SU-DHL-6 (cell line): ENCODE data around the gene MTPN.
A peak's percentile ranks its signal among the peaks of the same experiment; 100 is the strongest.

ENCODE experiments used
- H2AFZ ChIP-seq: fragments of 200-600 bp; sonication (generic); 2 replicates; pipeline ENCODE4 v1.6.1; 2014; ENCODE audit warnings: low read depth, mild to moderate bottlenecking, moderate library complexity, mixed read lengths, antibody characterized with exemption, low read length; ENCODE audit not compliant: severe bottlenecking
- H3F3A ChIP-seq: fragments of 200-600 bp; shearing (Covaris generic); 2 replicates; pipeline ENCODE4 v1.6.0; 2016; ENCODE audit warnings: antibody characterized with exemption, mild to moderate bottlenecking; ENCODE audit not compliant: insufficient read depth
- H3K27ac ChIP-seq: fragments of 200-600 bp; sonication (generic); 2 replicates; pipeline ENCODE4 v1.5.1; 2016; ENCODE audit warnings: low read depth, mild to moderate bottlenecking, low read length, moderate library complexity, mixed read lengths
- H3K27me3 ChIP-seq: fragments of 200-600 bp; sonication (generic), shearing (Covaris generic); 2 replicates; pipeline ENCODE4 v1.6.0; 2014; ENCODE audit warnings: mild to moderate bottlenecking, low read length
- H3K36me3 ChIP-seq: fragments of 200-600 bp; sonication (generic); 2 replicates; pipeline ENCODE4 v1.6.1; 2014; ENCODE audit warnings: mild to moderate bottlenecking, low read length, mixed read lengths
- H3K4me2 ChIP-seq: fragments of 300-600, 200-600 bp; shearing (Covaris generic), sonication (generic); 2 replicates; pipeline ENCODE4 v1.6.0; 2014; ENCODE audit warnings: low read length, low read depth, mild to moderate bottlenecking; ENCODE audit not compliant: poor library complexity, severe bottlenecking
- H3K4me3 ChIP-seq: fragments of 200-600 bp; sonication (generic); 2 replicates; pipeline ENCODE4 v1.5.1; 2014; ENCODE audit warnings: antibody characterized with exemption, low read length, mild to moderate bottlenecking, mixed read lengths; ENCODE audit not compliant: insufficient read depth, poor library complexity, severe bottlenecking
- H3K79me2 ChIP-seq: fragments of 200-600 bp; sonication (generic); 2 replicates; pipeline ENCODE4 v1.6.1; 2014; ENCODE audit warnings: mild to moderate bottlenecking, low read length, moderate library complexity; ENCODE audit not compliant: insufficient read depth
- H3K9ac ChIP-seq: fragments of 200-600 bp; sonication (generic); 2 replicates; pipeline ENCODE4 v1.7.0; 2014; ENCODE audit warnings: mild to moderate bottlenecking, low read length
- H3K9me2 ChIP-seq: fragments of 200-600 bp; sonication (generic); replicated peaks from 2 replicates; pipeline ENCODE4 v1.6.1; 2014; ENCODE audit warnings: low read length; ENCODE audit not compliant: insufficient read depth
- H3K9me3 ChIP-seq: fragments of 200-600 bp; sonication (generic); 2 replicates; pipeline ENCODE4 v1.6.1; 2014; ENCODE audit warnings: low read length, mixed read lengths; ENCODE audit not compliant: insufficient read depth
- H4K20me1 ChIP-seq: fragments of 200-600 bp; sonication (generic); 2 replicates; pipeline ENCODE4 v1.6.1; 2014; ENCODE audit warnings: low read depth, mild to moderate bottlenecking, antibody characterized with exemption, low read length, moderate library complexity, mixed read lengths
- EZH2phosphoT487 ChIP-seq: fragments of 200-600 bp; sonication (generic), shearing (Covaris generic); conservative IDR thresholded peaks from 2 replicates; pipeline ENCODE4 v1.6.1; 2018; ENCODE audit warnings: mild to moderate bottlenecking, antibody characterized with exemption, low read length, moderate library complexity, mixed read lengths
- TF ChIP-seq, protein P1 (sequence below): fragments of 200-600 bp; sonication (generic); IDR thresholded peaks from one replicate; pipeline ENCODE4 v1.5.1; 2017; ENCODE audit warnings: antibody characterized with exemption, mild to moderate bottlenecking, low read length, moderate library complexity; ENCODE audit not compliant: insufficient read depth, poor library complexity, severe bottlenecking

Gene MTPN

GRCh38 chr7:136009488-136010079 is 32.4 kb upstream of the MTPN start:
- no peaks in the 10 kb centered on the region for H3K79me2 ChIP-seq
- no peak overlapping the region for H2AFZ ChIP-seq
- H3K27me3 ChIP-seq, result no peaks in the 10 kb centered on the region
- H3K9me3 ChIP-seq, result no peaks in the 10 kb centered on the region
- no peak overlapping the region for H3K4me3 ChIP-seq
- no peaks in the 10 kb centered on the region for H4K20me1 ChIP-seq
- H3K9ac ChIP-seq, result no peak overlapping the region
- H3K27ac ChIP-seq, result no peak overlapping the region
- no peak overlapping the region for H3K4me2 ChIP-seq
- H3K36me3 ChIP-seq, result no peaks in the 10 kb centered on the region
- TF ChIP-seq EZH2phosphoT487, result no peak
- TF ChIP-seq, protein P1, sequence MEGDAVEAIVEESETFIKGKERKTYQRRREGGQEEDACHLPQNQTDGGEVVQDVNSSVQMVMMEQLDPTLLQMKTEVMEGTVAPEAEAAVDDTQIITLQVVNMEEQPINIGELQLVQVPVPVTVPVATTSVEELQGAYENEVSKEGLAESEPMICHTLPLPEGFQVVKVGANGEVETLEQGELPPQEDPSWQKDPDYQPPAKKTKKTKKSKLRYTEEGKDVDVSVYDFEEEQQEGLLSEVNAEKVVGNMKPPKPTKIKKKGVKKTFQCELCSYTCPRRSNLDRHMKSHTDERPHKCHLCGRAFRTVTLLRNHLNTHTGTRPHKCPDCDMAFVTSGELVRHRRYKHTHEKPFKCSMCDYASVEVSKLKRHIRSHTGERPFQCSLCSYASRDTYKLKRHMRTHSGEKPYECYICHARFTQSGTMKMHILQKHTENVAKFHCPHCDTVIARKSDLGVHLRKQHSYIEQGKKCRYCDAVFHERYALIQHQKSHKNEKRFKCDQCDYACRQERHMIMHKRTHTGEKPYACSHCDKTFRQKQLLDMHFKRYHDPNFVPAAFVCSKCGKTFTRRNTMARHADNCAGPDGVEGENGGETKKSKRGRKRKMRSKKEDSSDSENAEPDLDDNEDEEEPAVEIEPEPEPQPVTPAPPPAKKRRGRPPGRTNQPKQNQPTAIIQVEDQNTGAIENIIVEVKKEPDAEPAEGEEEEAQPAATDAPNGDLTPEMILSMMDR, result peak; percentile 58
- H3K9me2 ChIP-seq, result no peaks in the 10 kb centered on the region
- H3F3A ChIP-seq, result no peaks in the 10 kb centered on the region

DNA sequence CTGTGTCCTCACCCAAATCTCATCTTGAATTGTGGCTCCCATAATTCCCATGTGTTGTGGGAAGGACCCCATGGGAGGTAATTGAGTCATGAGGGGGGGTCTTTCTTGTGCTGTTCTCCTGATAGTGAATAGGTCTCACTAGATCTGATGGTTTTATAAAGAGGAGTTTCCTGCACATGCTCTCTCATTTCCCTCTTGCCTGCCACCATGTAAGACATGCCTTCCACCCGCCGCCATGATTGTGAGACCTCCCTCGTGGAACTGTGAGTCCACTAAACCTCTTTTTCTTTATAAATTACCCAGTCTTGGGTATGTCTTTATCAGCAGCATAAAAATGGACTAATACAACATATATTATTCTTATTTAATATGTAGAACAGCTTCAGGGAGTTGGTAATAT is 29.0 kb upstream of the MTPN start:
- Histone ChIP-seq H2AFZ (no peak overlapping the region), H3K4me2 (no peak overlapping the region), H3K36me3 (no peaks in the 10 kb centered on the region), H3K27me3 (no peaks in the 10 kb centered on the region), H3K9me3 (no peaks in the 10 kb centered on the region), H4K20me1 (no peaks in the 10 kb centered on the region), H3K79me2 (no peaks in the 10 kb centered on the region), H3K27ac (no peak overlapping the region), H3K9me2 (no peaks in the 10 kb centered on the region), H3K9ac (no peak overlapping the region), H3K4me3 (no peak overlapping the region), H3F3A (no peaks in the 10 kb centered on the region)
- TF ChIP-seq, protein P1, result no peak
- TF ChIP-seq EZH2phosphoT487, result no peak

DNA sequence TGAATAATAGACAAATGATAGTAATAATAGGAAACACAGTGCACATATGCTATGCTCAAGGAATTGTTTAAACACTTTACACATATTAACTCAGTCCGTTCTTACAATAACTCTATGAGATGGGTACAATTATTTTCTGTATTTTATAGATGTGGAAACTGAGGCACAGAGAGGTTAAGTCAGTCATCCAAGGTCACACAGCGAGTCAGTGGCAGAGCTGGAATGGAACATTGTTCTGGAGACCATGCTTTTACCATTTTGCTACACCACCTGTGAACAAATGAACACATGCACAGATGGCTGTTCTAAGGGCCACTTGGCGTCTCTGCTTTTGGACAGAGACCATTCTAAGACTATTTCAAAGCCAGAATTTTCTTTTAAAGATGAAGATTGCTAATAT is 26.9 kb upstream of the MTPN start:
- Histone ChIP-seq H3K4me3 (no peak overlapping the region), H3K36me3 (no peaks in the 10 kb centered on the region), H3F3A (no peaks in the 10 kb centered on the region), H3K9me3 (no peaks in the 10 kb centered on the region), H4K20me1 (no peaks in the 10 kb centered on the region), H3K27ac (no peak overlapping the region), H3K9ac (no peak overlapping the region), H3K79me2 (no peaks in the 10 kb centered on the region), H3K9me2 (no peaks in the 10 kb centered on the region), H3K27me3 (no peaks in the 10 kb centered on the region), H2AFZ (no peak overlapping the region), H3K4me2 (no peak overlapping the region)
- TF ChIP-seq, protein P1, result no peak
- TF ChIP-seq EZH2phosphoT487, result no peak
